ENCODE results near the gene SH3RF1. TPM values are rescaled to one million over a fixed set of nuclear protein-coding genes. Genes with fewer than 3 reads are reported as not detected.

The SH3RF1 gene
- total RNA-seq, 1 experiment from 2014 or later: 16.6 TPM

- POLR2A ChIA-PET: no interaction called here
- DNase-seq (ENCODE audit: low spot score) (no peak), ATAC-seq (no peak)
- Mint-ChIP-seq H3K36me3 (peaks cover 23% of the 10 kb centered on the region; the same call in 1 of the 2 replicates), H3K4me3 (no peak overlapping the region), H3K27me3 (ENCODE audit: low read depth) (no peaks in the 10 kb centered on the region), H3K9me3 (no peaks in the 10 kb centered on the region), H3K4me1 (peaks cover 7% of the 10 kb centered on the region; the same call in 1 of the 2 replicates), H3K27ac (no peak overlapping the region)
- CTCF ChIA-PET: no interaction called here
- no peak for TF ChIP-seq NR1H2 (CRISPR knock-in tag; IDR thresholded peaks at IDR 0.05)
- no peak for TF ChIP-seq MLX (CRISPR knock-in tag; IDR thresholded peaks at IDR 0.05)
- no peak for TF ChIP-seq PRDM15 (CRISPR knock-in tag; IDR thresholded peaks at IDR 0.05)
- no peak for TF ChIP-seq FOXK1 (CRISPR knock-in tag; IDR thresholded peaks at IDR 0.05)
- TF ChIP-seq CBFB (CRISPR knock-in tag; IDR thresholded peaks at IDR 0.05; ENCODE audit: low read depth): no peak
- no peak for TF ChIP-seq ZNF121 (CRISPR knock-in tag; IDR thresholded peaks at IDR 0.05)
- no peak for TF ChIP-seq GRHL2 (CRISPR knock-in tag; IDR thresholded peaks at IDR 0.05; ENCODE audit: insufficient replicate concordance, severe bottlenecking)
- no peak for TF ChIP-seq ZNF423 (CRISPR knock-in tag; IDR thresholded peaks at IDR 0.05)
- TF ChIP-seq ESRRA (CRISPR knock-in tag; IDR thresholded peaks at IDR 0.05; ENCODE audit: borderline replicate concordance): no peak
- TF ChIP-seq ZBTB21 (CRISPR knock-in tag; IDR thresholded peaks at IDR 0.05; ENCODE audit: borderline replicate concordance): no peak
- no peak for TF ChIP-seq MXD4 (CRISPR knock-in tag; IDR thresholded peaks at IDR 0.05; ENCODE audit: borderline replicate concordance)
- TF ChIP-seq STAT6 (CRISPR knock-in tag; conservative IDR thresholded peaks at IDR 0.05; ENCODE audit: low read depth): no peak
- no peak for TF ChIP-seq PREB (CRISPR knock-in tag; IDR thresholded peaks at IDR 0.05; ENCODE audit: borderline replicate concordance)
- TF ChIP-seq TP53 (CRISPR knock-in tag; IDR thresholded peaks at IDR 0.05): no peak
Measured at GRCh38 chr4:169120624-169121023, 150.1 kb downstream of the SH3RF1 start.

- Mint-ChIP-seq H3K27ac (no peak overlapping the region), H3K27me3 (ENCODE audit: low read depth) (no peaks in the 10 kb centered on the region), H3K4me3 (no peak overlapping the region), H3K36me3 (peaks cover 27% of the 10 kb centered on the region; the same call in 1 of the 2 replicates), H3K4me1 (peaks cover 7% of the 10 kb centered on the region; the same call in 1 of the 2 replicates), H3K9me3 (no peaks in the 10 kb centered on the region)
- CTCF ChIA-PET: no interaction called here
- TF ChIP-seq ZNF232 (CRISPR knock-in tag; IDR thresholded peaks at IDR 0.05) (no peak), MAX (CRISPR knock-in tag; IDR thresholded peaks at IDR 0.05) (no peak), AFF4 (CRISPR knock-in tag; IDR thresholded peaks at IDR 0.05; ENCODE audit: borderline replicate concordance) (no peak), MYBL2 (CRISPR knock-in tag; IDR thresholded peaks at IDR 0.05) (no peak), ERG (CRISPR knock-in tag; IDR thresholded peaks at IDR 0.05) (no peak), SP1 (CRISPR knock-in tag; conservative IDR thresholded peaks at IDR 0.05) (no peak), ZNF219 (CRISPR knock-in tag; IDR thresholded peaks at IDR 0.05; ENCODE audit: borderline replicate concordance) (no peak), GABPB1 (CRISPR knock-in tag; IDR thresholded peaks at IDR 0.05) (no peak)
- no peak for ATAC-seq
- DNase-seq (ENCODE audit: low spot score): no peak
- POLR2A ChIA-PET: no interaction called here
Measured at GRCh38 chr4:169119536-169119935, 151.2 kb downstream of the SH3RF1 start.
